ENCODE data around the gene TEX29. TPM values are rescaled to one million over a fixed set of nuclear protein-coding genes. Genes with fewer than 3 reads are reported as not detected.

The TEX29 gene
- polyA plus RNA-seq, 1 donor from 2014 or later: not detected

- Histone ChIP-seq H3K4me3 (ENCODE audit: low read length) (no peak overlapping the region), H4K20me1 (ENCODE audit: insufficient read depth) (no peaks in the 10 kb centered on the region), H3F3A (ENCODE audit: insufficient read depth, low read length, poor library complexity, severe bottlenecking) (no peaks in the 10 kb centered on the region), H3K4me2 (ENCODE audit: low read length) (no peak overlapping the region), H3K27me3 (ENCODE audit: insufficient read depth, low read depth, low read length) (no peaks in the 10 kb centered on the region), H3K79me2 (replicated peaks; ENCODE audit: insufficient read depth, low read length) (no peaks in the 10 kb centered on the region), H3K9me2 (ENCODE audit: insufficient read depth, low read length) (no peaks in the 10 kb centered on the region), H3K9me3 (ENCODE audit: low read length) (no peaks in the 10 kb centered on the region), H3K27ac (ENCODE audit: low read length) (no peak overlapping the region), H3K36me3 (ENCODE audit: insufficient read depth, low read length) (no peaks in the 10 kb centered on the region), H3K9ac (ENCODE audit: low read length) (no peak overlapping the region), H2AFZ (ENCODE audit: low read depth, low read length) (no peak overlapping the region)
- TF ChIP-seq EP300 (conservative IDR thresholded peaks at IDR 0.05; ENCODE audit: poor library complexity, severe bottlenecking): no peak
Observed at GRCh38 chr13:111339366-111340143, 19.1 kb downstream of the TEX29 start.

GRCh38 chr13:111341886-111342285, 21.4 kb downstream of the TEX29 start:
- H3K27ac ChIP-seq (ENCODE audit: low read length): no peak overlapping the region
- no peak overlapping the region for H3K4me3 ChIP-seq (ENCODE audit: low read length)
- no peak overlapping the region for H2AFZ ChIP-seq (ENCODE audit: low read depth, low read length)

GRCh38 chr13:111342721-111343120, 22.3 kb downstream of the TEX29 start:
- Histone ChIP-seq H3K27ac (ENCODE audit: low read length) (no peak overlapping the region), H3K27me3 (ENCODE audit: insufficient read depth, low read depth, low read length) (no peaks in the 10 kb centered on the region), H3K4me2 (ENCODE audit: low read length) (no peak overlapping the region), H3K4me3 (ENCODE audit: low read length) (no peak overlapping the region), H3F3A (ENCODE audit: insufficient read depth, low read length, poor library complexity, severe bottlenecking) (no peaks in the 10 kb centered on the region), H4K20me1 (ENCODE audit: insufficient read depth) (no peaks in the 10 kb centered on the region), H3K36me3 (ENCODE audit: insufficient read depth, low read length) (no peaks in the 10 kb centered on the region), H3K9me3 (ENCODE audit: low read length) (no peaks in the 10 kb centered on the region), H3K79me2 (replicated peaks; ENCODE audit: insufficient read depth, low read length) (no peaks in the 10 kb centered on the region), H2AFZ (ENCODE audit: low read depth, low read length) (no peak overlapping the region), H3K9ac (ENCODE audit: low read length) (no peak overlapping the region), H3K9me2 (ENCODE audit: insufficient read depth, low read length) (no peaks in the 10 kb centered on the region)
- TF ChIP-seq EP300 (conservative IDR thresholded peaks at IDR 0.05; ENCODE audit: poor library complexity, severe bottlenecking) (no peak), POLR2AphosphoS5 (IDR thresholded peaks at IDR 0.05) (no peak), TAF1 (IDR thresholded peaks at IDR 0.05; ENCODE audit: low read depth) (no peak), MXI1 (conservative IDR thresholded peaks at IDR 0.05; ENCODE audit: poor library complexity, severe bottlenecking) (no peak), SMC3 (conservative IDR thresholded peaks at IDR 0.05; ENCODE audit: poor library complexity) (no peak)
- TF ChIP-seq, protein P1, sequence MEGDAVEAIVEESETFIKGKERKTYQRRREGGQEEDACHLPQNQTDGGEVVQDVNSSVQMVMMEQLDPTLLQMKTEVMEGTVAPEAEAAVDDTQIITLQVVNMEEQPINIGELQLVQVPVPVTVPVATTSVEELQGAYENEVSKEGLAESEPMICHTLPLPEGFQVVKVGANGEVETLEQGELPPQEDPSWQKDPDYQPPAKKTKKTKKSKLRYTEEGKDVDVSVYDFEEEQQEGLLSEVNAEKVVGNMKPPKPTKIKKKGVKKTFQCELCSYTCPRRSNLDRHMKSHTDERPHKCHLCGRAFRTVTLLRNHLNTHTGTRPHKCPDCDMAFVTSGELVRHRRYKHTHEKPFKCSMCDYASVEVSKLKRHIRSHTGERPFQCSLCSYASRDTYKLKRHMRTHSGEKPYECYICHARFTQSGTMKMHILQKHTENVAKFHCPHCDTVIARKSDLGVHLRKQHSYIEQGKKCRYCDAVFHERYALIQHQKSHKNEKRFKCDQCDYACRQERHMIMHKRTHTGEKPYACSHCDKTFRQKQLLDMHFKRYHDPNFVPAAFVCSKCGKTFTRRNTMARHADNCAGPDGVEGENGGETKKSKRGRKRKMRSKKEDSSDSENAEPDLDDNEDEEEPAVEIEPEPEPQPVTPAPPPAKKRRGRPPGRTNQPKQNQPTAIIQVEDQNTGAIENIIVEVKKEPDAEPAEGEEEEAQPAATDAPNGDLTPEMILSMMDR (IDR thresholded peaks at IDR 0.05; ENCODE audit: poor library complexity, severe bottlenecking): no peak

More at GRCh38 chr13:111341886-111342285, 21.4 kb downstream of the TEX29 start:
- H3K27me3 ChIP-seq (ENCODE audit: insufficient read depth, low read depth, low read length): no peaks in the 10 kb centered on the region
- no peak overlapping the region for H3K4me2 ChIP-seq (ENCODE audit: low read length)
- no peaks in the 10 kb centered on the region for H3K79me2 ChIP-seq (replicated peaks; ENCODE audit: insufficient read depth, low read length)
- H3K9me3 ChIP-seq (ENCODE audit: low read length): no peaks in the 10 kb centered on the region
- TF ChIP-seq RAD21 (conservative IDR thresholded peaks at IDR 0.05) (no peak), TAF1 (IDR thresholded peaks at IDR 0.05; ENCODE audit: low read depth) (no peak), SMC3 (conservative IDR thresholded peaks at IDR 0.05; ENCODE audit: poor library complexity) (no peak)
- no peak overlapping the region for H3K9ac ChIP-seq (ENCODE audit: low read length)
- H3K36me3 ChIP-seq (ENCODE audit: insufficient read depth, low read length): no peaks in the 10 kb centered on the region
- H3K9me2 ChIP-seq (ENCODE audit: insufficient read depth, low read length): no peaks in the 10 kb centered on the region
- H4K20me1 ChIP-seq (ENCODE audit: insufficient read depth): no peaks in the 10 kb centered on the region
- H3F3A ChIP-seq (ENCODE audit: insufficient read depth, low read length, poor library complexity, severe bottlenecking): no peaks in the 10 kb centered on the region
